SJSA1 (cell line): ENCODE results near the gene TRPC5OS. TPM values are rescaled to one million over a fixed set of nuclear protein-coding genes. Genes with fewer than 3 reads are reported as not detected.

ENCODE experiments used
- total RNA-seq: library from RNA; depleted of rRNA; stranded (reverse); fragments of >200 nt; shearing (Covaris generic); gene quantifications from 2 replicates; pipeline ENCODE4 v1.2.3, GENCODE V29; 2014; rRNA removed

The TRPC5OS gene
- total RNA-seq, 1 experiment from 2014 or later: not detected

Other genes with a start within 250 kb of the TRPC5OS start
- gene ALG13, start 195.0 kb upstream of the TRPC5OS start, total RNA-seq: 27.8 and 46.4 TPM in 2 replicates
- not detected in 2 replicates for gene TRPC5, start 206.6 kb downstream of the TRPC5OS start, total RNA-seq
- gene RTL4, start 206.8 kb downstream of the TRPC5OS start, total RNA-seq: not detected in 2 replicates